Astrocyte (in vitro differentiated cells and primary cell): ENCODE results near the gene MEMO1. TPM values are rescaled to one million over a fixed set of nuclear protein-coding genes. Genes with fewer than 3 reads are reported as not detected.

Source experiments
- DNase-seq: peaks from one replicate; pipeline ENCODE4 v3.0.0-alpha.2; 2010; ENCODE audit warnings: low read depth
- FAIRE-seq: peaks from 2 replicates; lab custom pipeline; 2011; peaks lifted over from hg19 to GRCh38; lab: Jason Lieb, UNC
- H2AFZ ChIP-seq: 2 replicates; pipeline ENCODE4 v1.6.0; 2012; ENCODE audit warnings: low read depth, low read length, inconsistent platforms
- H3K27ac ChIP-seq: 2 replicates; pipeline ENCODE4 v1.5.1; 2011; ENCODE audit warnings: low read depth, low read length, inconsistent platforms
- H3K27me3 ChIP-seq: 2 replicates; pipeline ENCODE4 v1.6.0; 2011; ENCODE audit warnings: low read length, inconsistent platforms; ENCODE audit not compliant: insufficient read depth
- H3K36me3 ChIP-seq: 2 replicates; pipeline ENCODE4 v1.5.1; 2011; ENCODE audit warnings: low read length, inconsistent platforms; ENCODE audit not compliant: insufficient read depth
- H3K4me1 ChIP-seq: 2 replicates; pipeline ENCODE4 v1.5.1; 2011; ENCODE audit warnings: low read length, inconsistent platforms; ENCODE audit not compliant: insufficient read depth
- H3K4me2 ChIP-seq: 2 replicates; pipeline ENCODE4 v1.6.0; 2012; ENCODE audit warnings: low read length, inconsistent platforms
- H3K4me3 ChIP-seq: 2 replicates; pipeline ENCODE4 v1.5.1; 2011; ENCODE audit warnings: low read depth, mild to moderate bottlenecking, low read length, inconsistent platforms; ENCODE audit not compliant: insufficient read depth
- H3K79me2 ChIP-seq: 2 replicates; pipeline ENCODE4 v1.6.0; 2012; ENCODE audit warnings: mild to moderate bottlenecking, low read length, inconsistent platforms; ENCODE audit not compliant: insufficient read depth
- H3K9ac ChIP-seq: 2 replicates; pipeline ENCODE4 v1.6.0; 2012; ENCODE audit warnings: mild to moderate bottlenecking, low read length, inconsistent platforms
- H3K9me3 ChIP-seq: 2 replicates; pipeline ENCODE4 v1.5.1; 2012; ENCODE audit warnings: low read depth, mild to moderate bottlenecking, low read length, inconsistent platforms; ENCODE audit not compliant: insufficient read depth
- H4K20me1 ChIP-seq: 2 replicates; pipeline ENCODE4 v1.6.0; 2012; ENCODE audit warnings: low read length, inconsistent platforms; ENCODE audit not compliant: insufficient read depth
- H3K27ac Mint-ChIP-seq: one replicate; pipeline ENCODE4 v1.8.0; 2021; ENCODE audit warnings: mild to moderate bottlenecking, mixed read lengths; ENCODE audit not compliant: unreplicated experiment
- H3K27me3 Mint-ChIP-seq: one replicate; pipeline ENCODE4 v1.8.0; 2021; ENCODE audit warnings: low read depth, mixed read lengths; ENCODE audit not compliant: unreplicated experiment
- H3K36me3 Mint-ChIP-seq: one replicate; pipeline ENCODE4 v1.8.0; 2021; ENCODE audit warnings: low read depth, mixed read lengths; ENCODE audit not compliant: unreplicated experiment
- H3K4me1 Mint-ChIP-seq: one replicate; pipeline ENCODE4 v1.8.0; 2021; ENCODE audit warnings: low read depth, mixed read lengths; ENCODE audit not compliant: unreplicated experiment
- H3K4me3 Mint-ChIP-seq: one replicate; pipeline ENCODE4 v1.8.0; 2021; ENCODE audit warnings: mild to moderate bottlenecking, moderate library complexity, mixed read lengths; ENCODE audit not compliant: unreplicated experiment
- H3K9me3 Mint-ChIP-seq: one replicate; pipeline ENCODE4 v1.8.0; 2021; ENCODE audit warnings: mild to moderate bottlenecking, mixed read lengths; ENCODE audit not compliant: unreplicated experiment
- EZH2 ChIP-seq: IDR thresholded peaks from 2 replicates; pipeline ENCODE4 v1.6.1; 2012; ENCODE audit warnings: mild to moderate bottlenecking, low read length, inconsistent platforms; ENCODE audit not compliant: insufficient read depth
- total RNA-seq: library from RNA; stranded (reverse); gene quantifications from 2 replicates; pipeline ENCODE4 v1.2.1, GENCODE V29; 2021
- TF ChIP-seq, protein P1 (sequence below): IDR thresholded peaks from 2 replicates; pipeline ENCODE4 v1.5.1; 2011; ENCODE audit warnings: low read depth, mild to moderate bottlenecking, inconsistent platforms, low read length, moderate library complexity; ENCODE audit not compliant: insufficient read depth

Gene MEMO1
- total RNA-seq, 1 donor from 2014 or later: 65.2 TPM

DNA sequence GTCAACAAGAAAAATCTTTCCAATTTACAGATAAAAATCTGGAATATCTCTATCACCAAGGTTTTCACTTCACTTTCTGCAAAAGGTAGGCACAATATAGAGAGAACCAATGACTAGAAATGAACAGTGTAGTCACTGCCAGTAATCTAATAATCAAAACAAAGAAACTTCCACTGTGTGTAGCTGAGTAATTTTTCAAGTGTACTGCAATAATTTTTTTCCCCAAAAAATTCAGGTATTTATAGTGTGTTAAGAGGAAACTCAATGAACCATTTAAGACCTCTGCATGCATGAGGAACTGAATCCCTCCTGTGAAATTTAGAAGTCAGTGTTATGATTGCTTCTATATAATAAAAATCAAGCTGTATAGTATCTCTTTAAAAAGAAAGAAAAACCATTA, 121.8 kb downstream of the MEMO1 start:
- Mint-ChIP-seq H3K9me3 (no peaks in the 10 kb centered on the region), H3K4me1 (peaks cover 19% of the 10 kb centered on the region), H3K4me3 (no peak overlapping the region), H3K27ac (no peak overlapping the region), H3K36me3 (peaks cover 2% of the 10 kb centered on the region), H3K27me3 (no peaks in the 10 kb centered on the region)
- H3K27ac ChIP-seq: no peak overlapping the region
- peaks cover 5% of the 10 kb centered on the region for H4K20me1 ChIP-seq
- no peak overlapping the region for H3K4me2 ChIP-seq
- no peak overlapping the region for H2AFZ ChIP-seq
- DNase-seq (no peak), FAIRE-seq (no peak)
- H3K9me3 ChIP-seq: no peaks in the 10 kb centered on the region
- H3K4me1 ChIP-seq: peaks cover 5% of the 10 kb centered on the region
- TF ChIP-seq EZH2: no peak
- TF ChIP-seq, protein P1, sequence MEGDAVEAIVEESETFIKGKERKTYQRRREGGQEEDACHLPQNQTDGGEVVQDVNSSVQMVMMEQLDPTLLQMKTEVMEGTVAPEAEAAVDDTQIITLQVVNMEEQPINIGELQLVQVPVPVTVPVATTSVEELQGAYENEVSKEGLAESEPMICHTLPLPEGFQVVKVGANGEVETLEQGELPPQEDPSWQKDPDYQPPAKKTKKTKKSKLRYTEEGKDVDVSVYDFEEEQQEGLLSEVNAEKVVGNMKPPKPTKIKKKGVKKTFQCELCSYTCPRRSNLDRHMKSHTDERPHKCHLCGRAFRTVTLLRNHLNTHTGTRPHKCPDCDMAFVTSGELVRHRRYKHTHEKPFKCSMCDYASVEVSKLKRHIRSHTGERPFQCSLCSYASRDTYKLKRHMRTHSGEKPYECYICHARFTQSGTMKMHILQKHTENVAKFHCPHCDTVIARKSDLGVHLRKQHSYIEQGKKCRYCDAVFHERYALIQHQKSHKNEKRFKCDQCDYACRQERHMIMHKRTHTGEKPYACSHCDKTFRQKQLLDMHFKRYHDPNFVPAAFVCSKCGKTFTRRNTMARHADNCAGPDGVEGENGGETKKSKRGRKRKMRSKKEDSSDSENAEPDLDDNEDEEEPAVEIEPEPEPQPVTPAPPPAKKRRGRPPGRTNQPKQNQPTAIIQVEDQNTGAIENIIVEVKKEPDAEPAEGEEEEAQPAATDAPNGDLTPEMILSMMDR: no peak
- no peak overlapping the region for H3K9ac ChIP-seq
- no peaks in the 10 kb centered on the region for H3K36me3 ChIP-seq
- peaks cover 19% of the 10 kb centered on the region for H3K79me2 ChIP-seq
- H3K4me3 ChIP-seq: no peak overlapping the region
- no peaks in the 10 kb centered on the region for H3K27me3 ChIP-seq

DNA sequence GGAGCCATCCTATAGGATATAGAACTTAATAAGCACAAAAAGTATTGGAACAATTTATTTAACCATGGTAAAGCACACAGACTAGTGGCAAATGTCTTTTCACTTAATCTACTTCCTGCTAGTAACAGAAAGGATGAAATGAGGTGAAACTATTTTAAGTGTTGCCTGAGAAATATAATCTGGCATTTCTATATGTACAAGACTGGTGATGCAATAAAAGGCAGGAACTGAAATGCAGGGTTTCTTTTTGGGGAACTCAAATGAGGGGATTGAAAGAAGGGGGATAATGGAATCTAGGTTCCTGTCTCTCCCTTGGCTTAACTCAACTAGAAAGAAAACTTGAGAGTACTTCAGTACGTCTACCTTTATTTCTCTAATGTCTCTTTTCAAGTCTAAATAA, 122.3 kb downstream of the MEMO1 start:
- FAIRE-seq: no peak

DNA sequence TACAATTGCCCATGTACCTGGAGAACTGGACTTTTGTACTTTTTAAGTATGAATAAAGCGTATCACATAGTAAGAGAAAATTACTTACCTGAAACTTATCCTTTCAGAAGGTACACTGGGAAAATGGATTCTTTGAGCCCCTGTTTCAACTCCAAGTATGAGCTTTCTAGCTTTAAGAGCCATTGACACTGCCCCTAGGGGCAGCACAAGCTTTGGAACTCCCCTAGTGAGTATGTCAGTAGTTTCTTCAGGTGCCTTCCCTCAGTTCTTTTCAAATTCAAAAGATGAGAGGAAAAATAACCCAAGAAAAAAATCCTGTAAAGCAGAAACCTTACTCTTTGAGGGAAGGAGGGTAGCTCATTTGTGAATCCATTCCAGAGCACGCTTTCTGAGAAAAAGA, 124.1 kb downstream of the MEMO1 start:
- Histone ChIP-seq H3K9ac (no peak overlapping the region), H3K4me3 (no peak overlapping the region), H2AFZ (no peak overlapping the region), H3K27me3 (no peaks in the 10 kb centered on the region), H3K36me3 (no peaks in the 10 kb centered on the region), H4K20me1 (no peaks in the 10 kb centered on the region), H3K79me2 (peaks cover 13% of the 10 kb centered on the region), H3K9me3 (no peaks in the 10 kb centered on the region), H3K4me2 (no peak overlapping the region), H3K4me1 (peaks cover 5% of the 10 kb centered on the region), H3K27ac (no peak overlapping the region)
- Mint-ChIP-seq H3K4me3 (no peak overlapping the region), H3K27me3 (no peaks in the 10 kb centered on the region), H3K9me3 (no peaks in the 10 kb centered on the region), H3K36me3 (no peaks in the 10 kb centered on the region), H3K27ac (no peak overlapping the region), H3K4me1 (peaks cover 13% of the 10 kb centered on the region)
- FAIRE-seq: no peak
- TF ChIP-seq, protein P1: peak; percentile 14
- TF ChIP-seq EZH2: no peak
- DNase-seq: no peak

More for the DNA sequence above, 122.3 kb downstream of the MEMO1 start:
- no peak overlapping the region for H3K27ac Mint-ChIP-seq
- TF ChIP-seq, protein P1: no peak
- TF ChIP-seq EZH2: no peak
- H3K27ac ChIP-seq: no peak overlapping the region
- peaks cover 15% of the 10 kb centered on the region for H3K79me2 ChIP-seq
- H3K36me3 Mint-ChIP-seq: peaks cover 2% of the 10 kb centered on the region
- H3K4me3 Mint-ChIP-seq: no peak overlapping the region
- H3K27me3 Mint-ChIP-seq: no peaks in the 10 kb centered on the region
- H3K4me1 ChIP-seq: peaks cover 5% of the 10 kb centered on the region
- no peak overlapping the region for H2AFZ ChIP-seq
- H3K9me3 Mint-ChIP-seq: no peaks in the 10 kb centered on the region
- peaks cover 19% of the 10 kb centered on the region for H3K4me1 Mint-ChIP-seq
- H4K20me1 ChIP-seq: peaks cover under 1% of the 10 kb centered on the region
- DNase-seq: no peak
- H3K4me3 ChIP-seq: no peak overlapping the region
- no peaks in the 10 kb centered on the region for H3K36me3 ChIP-seq
- no peaks in the 10 kb centered on the region for H3K9me3 ChIP-seq
- H3K27me3 ChIP-seq: no peaks in the 10 kb centered on the region
- H3K4me2 ChIP-seq: no peak overlapping the region
- H3K9ac ChIP-seq: no peak overlapping the region
